ENCODE results near the gene TMEM184B.

- peak in 1 of 2 donors; percentile 4 for TF ChIP-seq CTCF (conservative IDR thresholded peaks at IDR 0.05 in 1 of 2, IDR thresholded peaks at IDR 0.05 in 1 of 2; ENCODE audit: extremely low read depth in 1 of 2, insufficient read depth in 1 of 2, low read depth in 1 of 2, low read length in 2 of 2)
- no peak for TF ChIP-seq EZH2 (IDR thresholded peaks at IDR 0.05; ENCODE audit: borderline replicate concordance, low read length)
Measured at GRCh38 chr22:38291201-38291777, 18.5 kb upstream of the TMEM184B start.

Data from mammary epithelial cell (primary cell).